Upper lobe of right lung (tissue), 1 donor: ENCODE data around the gene TNFRSF1B. TPM values are rescaled to one million over a fixed set of nuclear protein-coding genes. Genes with fewer than 3 reads are reported as not detected.

ENCODE experiments used
- ATAC-seq: fragments of 200-7000 bp; cut with Tn5 transposase; one replicate; pipeline ENCODE4 v1.9.1; 2020; ENCODE audit warnings: mild to moderate bottlenecking, moderate library complexity
- DNase-seq: peaks from one replicate; pipeline ENCODE4 v3.0.0-alpha.2; 2020
- H3K27ac ChIP-seq: fragments of 200-600 bp; one replicate; pipeline ENCODE4 v1.8.0; 2022
- H3K27me3 ChIP-seq: fragments of 200-600 bp; one replicate; pipeline ENCODE4 v1.8.0; 2022; ENCODE audit warnings: mild to moderate bottlenecking
- H3K36me3 ChIP-seq: fragments of 200-600 bp; one replicate; pipeline ENCODE4 v1.8.0; 2022
- H3K4me1 ChIP-seq: fragments of 200-600 bp; one replicate; pipeline ENCODE4 v1.8.0; 2022
- H3K4me3 ChIP-seq: fragments of 200-600 bp; one replicate; pipeline ENCODE4 v1.8.0; 2022; ENCODE audit warnings: mild to moderate bottlenecking
- H3K9me3 ChIP-seq: fragments of 200-600 bp; one replicate; pipeline ENCODE4 v1.8.0; 2022
- intact Hi-C: fragments of 100-400 bp; cut with DNase I; formaldehyde crosslinking; loops from one replicate; pipeline ENCODE4 v1.11.0; 2022
- microRNA-seq: library from miRNA; unstranded; fragments of <30 nt; microRNA quantifications from one replicate; pipeline ENCODE4 v1.2.0, GENCODE V29; 2020; ENCODE audit warnings: borderline microRNAs expressed
- total RNA-seq: library from RNA; stranded (reverse); fragmentation: NEBNext Ultra II Directional; extraction: Animal tissue kit (Norgen Biotek cat#: 25700); gene quantifications from one replicate; pipeline ENCODE4 v1.2.1, GENCODE V29; 2021
- TF ChIP-seq, protein P1 (sequence below): fragments of 200-600 bp; IDR thresholded peaks from one replicate; pipeline ENCODE4 v1.8.0; 2022; ENCODE audit warnings: antibody characterized with exemption
- donor health status: DM: no; HTN: yes; CAD: no; lungs with severe emphysema.

Gene TNFRSF1B
- total RNA-seq, 1 donor from 2014 or later, result 62.4 TPM

DNA sequence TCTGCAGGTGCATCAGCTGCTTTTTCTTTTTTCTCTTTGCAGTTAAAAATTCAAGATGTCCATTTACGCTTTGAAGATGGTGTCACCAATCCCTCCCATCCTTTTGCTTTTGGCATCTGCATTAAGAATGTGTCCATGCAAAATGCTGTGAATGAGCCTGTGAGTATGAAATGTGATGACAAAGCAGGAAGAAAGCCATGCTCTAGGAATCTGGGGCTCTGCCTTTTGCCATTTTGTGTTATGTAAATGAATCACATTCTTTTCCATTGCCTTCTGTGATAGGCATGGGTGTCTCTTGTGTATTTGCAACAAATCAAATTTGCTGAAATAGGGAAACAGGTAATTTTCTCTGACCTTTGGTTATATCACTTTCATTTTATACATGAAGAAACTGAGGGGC lies 82.4 kb downstream of the TNFRSF1B start:
- TF ChIP-seq, protein P1, sequence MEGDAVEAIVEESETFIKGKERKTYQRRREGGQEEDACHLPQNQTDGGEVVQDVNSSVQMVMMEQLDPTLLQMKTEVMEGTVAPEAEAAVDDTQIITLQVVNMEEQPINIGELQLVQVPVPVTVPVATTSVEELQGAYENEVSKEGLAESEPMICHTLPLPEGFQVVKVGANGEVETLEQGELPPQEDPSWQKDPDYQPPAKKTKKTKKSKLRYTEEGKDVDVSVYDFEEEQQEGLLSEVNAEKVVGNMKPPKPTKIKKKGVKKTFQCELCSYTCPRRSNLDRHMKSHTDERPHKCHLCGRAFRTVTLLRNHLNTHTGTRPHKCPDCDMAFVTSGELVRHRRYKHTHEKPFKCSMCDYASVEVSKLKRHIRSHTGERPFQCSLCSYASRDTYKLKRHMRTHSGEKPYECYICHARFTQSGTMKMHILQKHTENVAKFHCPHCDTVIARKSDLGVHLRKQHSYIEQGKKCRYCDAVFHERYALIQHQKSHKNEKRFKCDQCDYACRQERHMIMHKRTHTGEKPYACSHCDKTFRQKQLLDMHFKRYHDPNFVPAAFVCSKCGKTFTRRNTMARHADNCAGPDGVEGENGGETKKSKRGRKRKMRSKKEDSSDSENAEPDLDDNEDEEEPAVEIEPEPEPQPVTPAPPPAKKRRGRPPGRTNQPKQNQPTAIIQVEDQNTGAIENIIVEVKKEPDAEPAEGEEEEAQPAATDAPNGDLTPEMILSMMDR, result no peak
- intact Hi-C loops, result no loop called here
- H3K27me3 ChIP-seq, result no peaks in the 10 kb centered on the region
- H3K4me1 ChIP-seq, result no peaks in the 10 kb centered on the region
- H3K27ac ChIP-seq, result no peak overlapping the region
- H3K4me3 ChIP-seq, result no peak overlapping the region
- no peak for DNase-seq
- H3K36me3 ChIP-seq, result peaks cover 92% of the 10 kb centered on the region
- no peaks in the 10 kb centered on the region for H3K9me3 ChIP-seq
- no peak for ATAC-seq

DNA sequence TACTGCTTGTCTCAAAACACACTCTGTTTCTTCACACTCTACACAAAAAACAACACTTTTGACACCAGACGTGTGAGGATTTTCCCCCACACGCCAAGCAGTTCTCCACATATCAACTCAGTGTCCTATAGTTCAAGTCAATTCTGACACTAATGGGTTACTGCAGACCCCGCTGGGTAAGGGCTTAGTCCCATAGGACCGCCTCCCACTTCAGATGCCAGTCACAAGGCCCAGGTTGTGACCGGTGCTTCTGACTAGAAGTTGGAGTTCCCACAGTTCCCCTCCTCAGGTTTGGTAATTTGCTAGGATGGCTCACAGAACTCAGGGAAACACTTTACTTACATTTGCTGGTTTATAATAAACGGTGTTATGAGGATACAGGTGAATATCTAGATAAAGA lies 83.0 kb downstream of the TNFRSF1B start:
- H3K27ac ChIP-seq, result no peak overlapping the region
- peaks cover 87% of the 10 kb centered on the region for H3K36me3 ChIP-seq
- DNase-seq (no peak), ATAC-seq (no peak)
- TF ChIP-seq, protein P1, result no peak
- intact Hi-C loops, result no loop called here
- no peaks in the 10 kb centered on the region for H3K4me1 ChIP-seq
- H3K27me3 ChIP-seq, result no peaks in the 10 kb centered on the region
- no peak overlapping the region for H3K4me3 ChIP-seq
- no peaks in the 10 kb centered on the region for H3K9me3 ChIP-seq

DNA sequence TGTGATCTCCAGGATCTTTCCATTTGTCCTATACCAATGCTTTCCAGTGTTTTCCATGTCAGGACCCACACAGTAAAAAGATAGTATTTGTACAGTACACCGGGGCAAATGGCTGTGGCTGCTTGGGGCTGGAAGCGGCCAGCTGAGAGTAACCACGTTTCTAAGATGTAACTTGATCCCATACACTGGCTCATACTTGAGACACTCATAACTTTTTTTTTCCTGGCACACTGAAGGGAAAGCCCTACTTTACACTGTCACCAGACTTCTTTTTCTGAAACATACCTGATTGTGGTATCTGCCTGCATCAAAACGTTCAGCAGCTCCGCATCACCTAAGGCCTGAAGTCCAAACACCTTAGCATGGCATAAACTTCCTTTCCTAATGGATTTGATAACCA lies 84.7 kb downstream of the TNFRSF1B start:
- Histone ChIP-seq H3K27me3 (no peaks in the 10 kb centered on the region), H3K36me3 (peaks cover 88% of the 10 kb centered on the region), H3K4me3 (no peak overlapping the region), H3K27ac (no peak overlapping the region), H3K9me3 (no peaks in the 10 kb centered on the region), H3K4me1 (no peaks in the 10 kb centered on the region)
- TF ChIP-seq, protein P1, result no peak
- DNase-seq (no peak), ATAC-seq (no peak)
- intact Hi-C loops, result no loop called here

DNA sequence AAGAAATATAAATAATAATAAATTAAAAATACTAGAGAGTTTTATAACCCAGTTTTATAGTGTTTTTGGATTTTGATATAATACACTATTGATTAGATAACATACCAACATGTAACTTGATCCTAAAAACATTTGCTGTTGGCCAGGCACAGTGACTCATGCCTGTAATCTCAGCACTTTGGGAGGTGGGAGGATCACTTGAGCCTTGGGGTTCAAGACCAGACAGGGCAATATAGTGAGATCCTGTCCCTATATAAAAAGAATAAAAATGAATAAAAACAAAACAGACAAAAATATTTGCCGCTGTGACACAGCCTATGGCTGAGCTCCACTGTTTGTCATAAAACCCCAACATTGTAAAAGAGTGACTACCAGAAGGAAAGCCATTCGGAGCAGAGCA lies 89.1 kb downstream of the TNFRSF1B start:
- Histone ChIP-seq H3K9me3 (no peaks in the 10 kb centered on the region), H3K27me3 (no peaks in the 10 kb centered on the region), H3K36me3 (peaks cover 90% of the 10 kb centered on the region), H3K4me3 (no peak overlapping the region), H3K27ac (no peak overlapping the region), H3K4me1 (no peaks in the 10 kb centered on the region)
- no peak for ATAC-seq
- TF ChIP-seq, protein P1, result no peak
- intact Hi-C loops, result no loop called here
- no peak for DNase-seq

DNA sequence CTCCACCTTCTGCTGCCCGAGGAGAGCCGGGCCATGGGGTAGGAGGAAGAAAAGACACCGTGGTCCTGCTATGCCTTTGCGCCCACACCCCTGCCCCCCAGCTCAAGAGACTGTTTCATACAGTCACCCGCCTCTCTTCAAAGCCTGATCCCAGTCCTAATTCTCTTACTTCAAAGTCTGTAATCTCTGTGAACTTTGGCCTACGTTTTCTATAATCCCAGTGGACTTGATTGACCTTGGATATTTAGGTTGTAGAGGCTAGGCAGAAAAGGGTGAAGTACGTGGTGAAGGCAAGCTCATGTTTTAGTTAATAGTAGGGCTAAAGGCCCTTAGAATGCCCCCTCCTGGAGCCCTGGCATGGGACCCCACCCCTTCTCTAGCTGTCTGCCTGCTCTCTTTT lies 91.5 kb downstream of the TNFRSF1B start:
- H3K9me3 ChIP-seq, result no peaks in the 10 kb centered on the region
- H3K36me3 ChIP-seq, result peaks cover 91% of the 10 kb centered on the region
- no peaks in the 10 kb centered on the region for H3K4me1 ChIP-seq
- ATAC-seq, result no peak
- TF ChIP-seq, protein P1, result no peak
- intact Hi-C loops, result no loop called here
- H3K27me3 ChIP-seq, result no peaks in the 10 kb centered on the region
- H3K27ac ChIP-seq, result no peak overlapping the region
- DNase-seq, result no peak
- H3K4me3 ChIP-seq, result no peak overlapping the region

Small RNA genes lying within 50 kb of the gene (microRNA-seq; reads per million reads assigned to microRNA genes)
- gene MIR4632 (0.50 reads per million), gene MIR7846 (not detected)

Other genes starting within 250 kb of the TNFRSF1B start
- 43.7 TPM for gene KIAA2013, start 240.6 kb upstream of the TNFRSF1B start, total RNA-seq
- 76.8 TPM for gene PLOD1, start 232.3 kb upstream of the TNFRSF1B start, total RNA-seq
- 89.9 TPM for gene MFN2, start 186.5 kb upstream of the TNFRSF1B start, total RNA-seq
- gene MIIP, start 147.5 kb upstream of the TNFRSF1B start, total RNA-seq, result 37.9 TPM
- 1.8 TPM for gene TNFRSF8, start 103.7 kb upstream of the TNFRSF1B start, total RNA-seq
- gene VPS13D, start 63.0 kb downstream of the TNFRSF1B start, total RNA-seq, result 74.7 TPM